Stimulated activated CD8-positive, alpha-beta memory T cell treated with anti-CD3 and anti-CD28 coated beads, Interleukin-7, amount 100 ng/mL, for 4 hours (primary cell): ENCODE results near the gene DDX39A.
A peak's percentile ranks its signal among the peaks of the same experiment; 100 is the strongest.

Experiments used
- DNase-seq, 2 donors: peaks; one replicate each; pipeline ENCODE4 v3.0.0-alpha.2; 2020; ENCODE audit warnings: low read depth in 2 of 2

Gene DDX39A

DNA sequence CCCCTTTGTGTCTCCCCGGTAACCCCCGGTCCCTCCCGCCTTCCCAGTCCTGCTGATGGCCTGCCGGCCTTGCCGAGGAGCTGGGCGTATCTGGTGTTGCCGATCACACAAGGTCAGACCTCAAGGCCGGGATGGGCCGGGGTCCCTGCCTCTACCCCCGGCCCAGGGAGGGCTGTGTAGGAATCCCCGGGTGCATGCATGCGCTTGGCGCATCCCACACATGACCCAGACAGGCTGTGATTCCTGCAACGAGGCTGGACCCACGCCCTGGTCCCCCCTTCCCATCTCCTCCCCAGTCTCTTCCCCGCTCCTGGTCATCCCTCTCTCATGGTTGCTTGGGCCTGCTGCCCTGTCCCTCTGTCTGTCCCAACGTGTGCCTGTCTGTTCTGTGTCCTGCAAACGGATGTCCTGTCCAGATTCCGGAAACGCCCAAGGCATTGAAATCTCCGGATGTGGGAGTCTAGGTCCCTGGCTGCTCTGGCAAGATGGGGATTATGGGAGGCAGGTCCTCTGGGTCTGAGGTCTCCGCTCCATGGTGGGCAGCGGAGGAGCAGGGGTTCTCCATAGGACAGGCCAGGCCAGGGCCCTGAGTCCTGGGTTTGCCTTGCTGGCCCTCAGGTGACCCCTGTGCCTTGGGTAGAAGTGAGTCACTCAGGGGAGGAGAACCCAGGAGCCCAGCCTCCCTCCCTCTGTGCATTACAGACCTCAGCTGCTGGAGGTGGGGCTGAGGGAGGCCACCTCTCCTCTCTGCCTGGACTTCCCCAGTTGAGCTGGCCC is 15.6 kb upstream of the DDX39A start:
- peak in 1 of 2 donors; percentile 60 for DNase-seq

DNA sequence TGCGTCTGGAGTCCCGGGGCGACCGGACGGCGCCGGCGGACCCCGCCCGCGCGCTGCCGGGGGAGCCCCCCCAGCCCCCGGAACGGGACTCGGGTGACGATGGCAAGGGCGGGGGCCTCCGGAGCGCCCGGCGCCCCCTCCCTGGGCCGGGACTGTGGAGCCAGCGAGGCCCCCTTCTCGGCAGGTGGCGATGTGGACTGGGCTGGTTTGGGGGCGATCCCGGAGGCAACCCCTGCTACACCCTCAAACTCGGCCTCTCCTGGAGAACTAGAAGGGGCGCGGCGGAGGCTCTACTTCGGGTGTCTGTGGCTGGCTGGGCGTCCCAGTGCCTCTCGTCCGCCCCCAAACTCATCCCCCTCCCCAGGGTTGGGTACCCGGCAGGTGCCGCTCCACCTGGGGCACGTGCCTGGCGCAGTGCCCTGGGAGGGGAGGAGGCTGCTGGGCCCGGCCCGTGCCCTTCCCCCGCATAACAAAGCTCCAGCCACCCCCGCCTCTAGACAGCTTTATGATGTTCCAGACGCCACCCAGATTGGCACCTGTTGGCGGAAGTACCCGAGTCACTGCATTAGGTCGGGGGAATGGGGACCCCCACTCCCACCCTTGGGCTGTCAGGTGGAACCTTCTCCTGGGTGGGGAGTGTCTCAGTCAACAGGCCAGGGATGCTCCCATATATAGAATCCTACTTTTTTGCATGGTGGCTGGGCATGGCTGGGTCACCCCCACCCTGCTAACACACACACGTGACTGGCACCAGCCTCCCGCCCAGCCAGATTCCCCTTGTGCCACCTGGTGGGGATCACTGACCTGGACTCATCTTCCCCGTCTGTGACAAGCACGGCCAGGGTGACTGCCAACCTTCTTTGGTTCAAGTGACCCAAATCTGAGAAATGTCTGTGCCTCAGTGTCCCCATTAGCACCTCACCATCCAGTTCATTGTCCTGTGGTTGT is 14.7 kb upstream of the DDX39A start:
- DNase-seq, result peak; percentile 53 to 60

DNA sequence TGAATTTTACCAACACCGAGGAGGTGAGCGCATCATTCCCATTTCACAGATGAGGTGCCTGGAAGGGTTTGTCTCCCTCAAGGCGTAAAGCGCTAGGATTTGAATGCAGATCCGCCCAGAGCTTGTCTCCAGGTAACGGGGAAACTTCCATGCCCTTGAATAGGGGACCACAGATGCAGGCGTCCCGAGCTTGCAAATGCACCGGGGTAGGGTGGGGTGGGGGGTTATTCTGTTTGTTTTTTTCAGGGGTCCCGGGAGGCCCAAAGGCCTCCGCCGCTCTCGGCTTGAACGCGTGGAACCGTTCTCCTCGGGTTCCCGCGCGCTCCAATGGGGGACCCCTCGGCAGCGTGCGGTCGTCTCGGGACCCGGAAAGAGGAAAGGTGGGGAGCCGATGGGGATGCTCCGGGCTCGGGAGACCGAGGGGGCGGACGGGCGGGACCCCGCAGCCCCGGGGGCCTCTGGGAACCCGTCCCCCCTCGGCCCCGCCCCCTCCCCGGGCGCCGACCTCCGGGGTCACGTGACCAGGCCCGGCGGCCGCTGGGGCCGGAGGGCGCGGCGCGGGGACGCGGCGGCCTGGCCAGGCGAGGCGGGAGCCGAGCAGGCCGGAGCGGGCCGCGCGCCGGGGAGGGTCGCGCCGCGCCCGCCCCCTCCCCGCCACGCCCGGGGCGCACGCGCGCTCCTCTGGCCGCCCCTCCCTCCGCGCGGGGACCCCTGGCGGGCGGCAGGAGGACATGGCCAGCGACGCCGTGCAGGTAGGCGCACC is 13.8 kb upstream of the DDX39A start, which contains the start of gene PKN1:
PKN1 (plus strand) TSS at position 516 of the 763 bp plus-strand sequence; CDS start at position 732, 216 bp downstream.
- peak in 1 of 2 donors; percentile 50 for DNase-seq

DNA sequence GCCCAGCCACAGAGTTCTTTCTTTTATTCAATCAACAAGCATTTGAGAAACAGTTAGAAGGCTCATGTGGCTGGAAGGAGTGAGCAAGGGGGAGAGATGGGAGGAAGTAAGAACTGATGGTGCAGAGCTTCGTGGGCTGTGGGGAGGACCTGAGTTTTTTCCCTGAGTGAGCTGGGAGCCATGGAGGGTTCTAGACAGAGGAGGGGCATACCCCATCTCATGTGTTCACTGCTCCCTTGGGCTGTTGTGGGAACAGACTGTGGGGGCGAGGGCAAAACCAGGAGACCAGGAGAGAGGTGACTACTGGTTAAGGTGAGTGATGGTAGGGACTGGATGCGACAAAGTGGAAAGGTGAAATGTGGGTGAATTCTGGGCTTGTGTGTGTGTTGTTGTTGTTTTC is 11.6 kb upstream of the DDX39A start:
- DNase-seq, result no peak

DNA sequence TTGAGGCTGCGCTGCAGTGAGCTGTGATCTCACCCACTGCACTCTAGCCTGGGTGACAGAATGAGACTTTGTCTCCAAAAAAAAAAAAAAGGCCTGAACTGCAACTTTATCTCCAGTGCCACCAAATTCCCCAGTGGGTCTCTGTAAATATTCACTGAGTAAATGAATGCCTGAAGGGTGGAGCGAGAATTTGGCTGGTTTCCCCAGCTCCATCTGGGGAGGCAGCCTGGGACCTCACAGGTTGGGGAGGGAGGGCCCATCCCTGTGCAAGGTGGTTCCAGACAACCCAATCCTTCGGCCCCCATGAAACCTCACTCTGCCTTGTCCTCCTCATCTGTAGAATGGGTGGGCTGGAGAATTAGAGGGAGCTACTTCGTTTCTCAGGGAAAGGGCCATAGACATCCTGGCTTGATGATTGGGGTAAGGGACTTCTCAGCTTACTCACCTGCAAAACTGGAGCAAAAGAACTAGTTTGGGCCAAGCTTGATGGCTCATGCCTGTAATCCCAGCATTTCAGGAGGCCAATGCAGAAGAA is 9.8 kb upstream of the DDX39A start:
- DNase-seq, result no peak

DNA sequence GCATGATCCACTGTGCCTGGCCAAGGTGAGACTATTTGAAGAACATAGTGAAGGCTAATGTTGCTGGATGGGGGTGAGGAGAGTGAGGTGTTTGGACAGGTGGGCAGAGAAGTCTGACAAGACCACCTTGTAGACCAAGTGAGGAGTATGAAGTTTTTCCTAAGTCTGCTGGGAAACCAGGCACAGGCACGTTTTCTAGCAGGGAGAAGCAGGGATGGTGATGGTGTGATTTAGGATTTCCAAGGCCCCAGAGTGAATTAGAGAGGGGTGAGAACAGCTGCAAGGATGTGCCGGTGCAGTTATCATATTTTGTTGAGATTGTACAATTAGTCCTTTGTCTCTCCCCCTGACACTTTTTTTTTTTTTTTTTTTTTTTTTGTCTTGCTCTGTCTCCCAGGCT is 8.3 kb upstream of the DDX39A start:
- no peak for DNase-seq

DNA sequence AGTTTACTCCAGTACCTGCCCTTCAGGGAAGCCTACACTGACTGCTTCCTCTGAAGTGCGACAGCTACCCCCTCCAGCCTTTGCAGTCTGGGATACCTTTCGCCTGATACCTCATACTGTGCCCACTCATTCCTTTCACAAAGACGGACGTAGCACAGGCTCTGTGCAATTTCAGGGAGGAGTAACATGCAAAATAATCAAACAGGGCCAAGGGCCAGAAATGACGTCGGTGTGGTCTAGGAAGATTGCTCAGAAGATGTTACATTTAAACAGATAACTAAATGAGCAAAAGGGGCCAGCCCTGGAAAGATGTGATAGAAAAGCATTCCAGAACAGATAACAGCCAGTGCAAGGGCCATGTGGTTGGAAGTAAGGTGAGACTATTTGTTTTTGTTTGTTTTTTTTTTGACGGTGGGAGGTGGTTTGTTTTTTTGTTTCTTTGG is 6.6 kb upstream of the DDX39A start:
- DNase-seq, result no peak

DNA sequence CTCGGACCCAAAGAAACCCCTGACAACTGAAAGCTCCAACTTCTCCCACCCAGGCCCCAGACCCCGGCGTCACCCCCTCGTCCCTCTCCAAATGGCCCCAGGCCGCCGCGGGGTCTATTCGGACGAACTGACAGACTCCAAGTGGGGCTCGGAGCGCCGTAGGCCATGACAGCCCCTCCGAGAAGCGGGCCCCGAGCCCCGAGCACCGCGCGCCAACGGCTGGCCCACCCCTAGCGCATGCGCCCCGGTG is 360 bp downstream of the DDX39A start:
- DNase-seq, result peak in 1 of 2 donors; percentile 71

DNA sequence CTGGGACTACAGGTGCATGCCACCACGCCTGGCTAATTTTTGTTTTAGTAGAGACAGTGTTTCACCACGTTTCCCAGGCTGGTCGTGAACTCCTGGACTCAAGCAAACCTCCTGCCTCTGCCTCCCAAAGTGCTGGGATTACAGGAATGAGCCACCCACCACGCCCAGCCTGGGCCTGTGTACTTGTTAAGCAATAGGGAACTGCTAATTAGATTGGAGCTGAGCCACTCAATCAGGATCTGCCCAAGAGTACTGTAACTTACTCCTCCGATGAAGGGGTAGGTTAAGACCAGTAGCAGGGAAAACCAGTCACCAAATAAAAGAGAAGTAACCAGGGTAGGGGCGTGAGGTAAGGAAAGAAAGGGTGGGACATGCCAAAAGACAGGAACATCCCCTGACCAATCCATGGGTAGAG is 2.3 kb downstream of the DDX39A start:
- no peak for DNase-seq

DNA sequence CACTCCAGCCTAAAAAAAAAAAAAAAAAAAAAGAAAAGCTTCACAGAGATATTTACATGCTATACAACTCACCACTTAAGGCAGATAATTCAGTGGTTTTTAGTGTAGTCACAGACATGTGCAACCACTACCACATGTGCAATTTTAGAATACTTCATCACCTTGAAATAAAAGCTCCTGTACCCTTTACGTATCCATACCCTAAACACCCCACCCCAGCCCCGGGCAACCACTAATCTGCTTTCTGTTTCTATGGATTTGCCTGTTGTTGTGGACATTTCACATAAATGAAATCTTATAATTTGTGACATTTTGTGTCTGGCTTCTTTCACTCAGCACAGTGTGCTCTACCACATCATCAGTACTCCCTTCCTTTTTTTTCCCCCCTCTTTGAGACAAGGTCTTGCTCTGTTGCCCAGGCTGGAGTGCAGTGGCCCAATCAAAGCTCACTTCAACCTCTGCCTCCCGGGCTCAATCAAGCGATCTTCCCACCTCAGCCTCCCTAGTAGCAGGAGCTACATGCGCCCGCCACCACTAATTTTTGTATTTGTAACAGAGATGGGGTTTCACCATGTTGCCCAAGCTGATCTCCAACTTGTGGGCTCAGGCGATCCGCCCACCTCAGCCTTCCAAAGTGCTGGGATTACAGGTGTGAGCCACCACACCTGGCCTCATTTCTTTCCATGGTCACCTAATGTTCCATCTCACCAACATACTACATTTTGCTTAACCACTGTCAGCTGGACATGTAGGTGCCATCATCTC is 4.0 kb downstream of the DDX39A start:
- no peak for DNase-seq

DNA sequence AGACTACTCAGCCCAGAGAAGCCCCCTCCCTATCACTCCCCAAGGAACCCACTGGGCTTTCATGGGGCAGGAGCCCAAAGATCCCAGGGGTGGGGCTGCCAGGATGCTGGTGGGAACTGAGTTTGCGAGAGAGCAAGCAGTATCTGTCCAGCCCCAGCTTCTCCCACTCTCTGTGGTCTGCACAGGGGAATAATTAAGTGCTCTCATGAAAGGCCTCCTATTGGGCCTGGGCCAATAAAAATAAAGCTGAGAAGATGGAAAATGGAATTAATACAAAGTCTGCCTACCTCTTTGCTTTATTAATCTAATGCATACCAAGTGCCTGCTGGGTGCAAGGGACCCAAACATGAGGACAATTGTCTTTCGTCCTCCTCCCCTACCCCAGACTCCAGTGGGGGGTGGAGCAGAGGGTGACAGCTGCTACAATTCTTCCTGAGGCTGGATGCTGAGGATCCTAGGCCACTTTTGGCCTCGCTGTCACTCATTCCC is 5.4 kb downstream of the DDX39A start:
- DNase-seq, result no peak

DNA sequence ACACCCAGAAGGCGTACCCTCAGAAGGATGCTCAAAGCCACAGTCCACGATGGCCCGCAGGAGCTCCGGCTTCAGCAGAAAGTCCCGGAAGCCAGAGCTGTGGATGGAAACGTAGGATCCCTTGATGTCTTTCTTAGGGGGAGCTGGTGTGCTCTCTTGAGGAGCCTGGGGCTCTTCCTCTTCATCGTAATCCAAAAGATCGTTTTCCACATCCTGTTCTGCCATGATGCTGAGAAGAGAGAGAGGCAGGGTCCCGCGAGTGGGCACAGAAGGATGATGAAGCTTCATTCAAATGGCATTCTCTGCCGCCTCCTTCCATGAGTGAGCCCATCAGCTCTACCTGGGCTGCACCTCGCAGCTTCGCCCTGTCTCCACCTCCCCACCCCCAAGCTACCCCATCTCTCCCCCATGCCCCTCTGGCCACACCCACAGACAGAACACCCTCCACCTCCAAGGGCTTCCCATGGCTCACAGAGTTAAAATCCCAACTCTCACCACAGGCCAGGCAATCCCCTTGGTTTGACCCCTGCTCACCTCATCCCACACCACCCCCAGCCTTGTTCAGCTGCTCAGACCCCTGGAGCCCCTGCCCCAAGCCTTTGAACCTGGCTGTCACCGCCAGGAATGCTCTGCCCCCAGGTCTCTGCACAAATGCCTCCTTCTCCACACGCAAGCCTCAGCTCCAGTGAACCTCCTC is 6.0 kb downstream of the DDX39A start:
- no peak for DNase-seq

DNA sequence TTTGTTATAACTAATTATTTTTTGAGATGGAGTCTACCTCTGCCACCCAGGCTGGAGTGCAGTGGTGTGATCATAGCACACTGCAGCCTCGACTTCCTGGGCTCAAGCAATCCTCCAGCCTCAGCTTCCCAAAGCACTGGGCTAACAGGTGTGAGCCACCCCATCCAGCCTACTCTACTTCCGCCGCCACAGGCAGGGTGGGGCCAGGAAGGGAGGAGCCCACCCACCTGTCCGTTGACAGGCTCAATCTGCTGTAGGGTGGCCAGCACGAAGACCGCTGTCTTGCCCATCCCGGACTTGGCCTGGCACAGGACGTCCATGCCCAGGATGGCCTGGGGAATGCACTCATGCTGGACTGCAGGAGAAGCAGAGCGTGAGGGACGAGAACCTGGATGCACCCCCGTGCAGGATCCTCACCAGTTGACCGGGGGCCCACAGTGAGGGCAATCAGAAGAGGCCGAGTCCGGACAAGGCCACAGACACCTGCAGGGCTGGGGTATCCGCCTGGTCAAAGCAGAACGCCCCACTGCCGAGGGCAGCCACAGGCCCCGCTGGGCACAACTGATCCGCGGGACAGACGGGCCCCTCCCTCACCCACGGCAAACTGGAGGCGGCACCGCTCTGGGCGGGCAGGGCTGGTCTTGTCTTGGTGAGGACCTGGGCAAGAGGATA is 6.7 kb downstream of the DDX39A start:
- no peak for DNase-seq

DNA sequence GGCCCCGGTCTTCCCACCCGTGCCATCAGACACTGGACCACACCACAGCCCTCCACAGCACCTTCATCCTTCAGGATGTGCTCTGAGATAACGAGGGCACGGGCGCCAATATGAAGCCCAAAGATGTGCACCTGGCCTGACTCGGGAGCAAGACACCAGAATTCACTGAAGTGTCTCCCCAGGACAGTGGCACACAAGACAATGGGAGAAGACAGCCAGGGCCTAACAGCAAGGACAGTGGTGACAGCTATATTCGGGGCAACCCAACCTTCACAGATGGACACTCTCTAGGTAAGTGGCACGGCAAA is 7.2 kb downstream of the DDX39A start:
- no peak for DNase-seq

DNA sequence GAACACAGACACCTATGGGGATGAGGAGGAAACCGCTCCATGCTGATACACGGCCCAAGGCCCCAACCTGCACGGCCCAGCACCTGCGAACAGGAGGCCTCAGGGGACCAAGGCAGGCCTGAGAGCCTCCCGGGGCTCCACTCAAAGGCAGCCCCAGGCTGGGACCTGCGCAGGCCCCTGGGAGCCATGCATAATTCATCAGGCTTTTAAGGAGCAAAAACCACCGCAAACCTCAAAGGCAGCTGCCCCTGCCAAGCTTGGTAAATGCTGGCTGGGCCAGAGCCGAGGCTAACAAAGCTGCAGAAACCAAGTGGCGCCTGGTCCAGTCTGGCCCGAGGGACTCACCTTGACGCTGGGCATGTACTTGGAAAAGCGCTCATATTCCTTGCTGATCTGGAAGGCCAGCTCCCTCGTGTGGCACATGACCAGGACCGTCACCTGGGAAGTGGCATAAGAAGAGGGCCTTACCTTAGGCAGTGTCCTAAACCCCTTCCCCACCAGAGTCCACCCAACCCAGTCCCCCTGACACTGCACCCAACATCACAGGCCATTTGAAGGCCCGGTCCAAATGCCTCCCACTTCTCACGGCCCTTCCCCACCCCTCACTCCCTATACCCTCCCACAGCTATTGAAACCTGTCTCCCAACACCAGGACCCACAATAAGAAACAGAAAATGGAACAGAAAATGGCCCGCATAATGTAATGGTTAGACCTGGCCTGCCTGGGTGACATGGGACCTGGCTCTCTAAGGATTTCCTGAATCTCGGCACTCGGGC is 7.8 kb downstream of the DDX39A start:
- DNase-seq, result no peak

DNA sequence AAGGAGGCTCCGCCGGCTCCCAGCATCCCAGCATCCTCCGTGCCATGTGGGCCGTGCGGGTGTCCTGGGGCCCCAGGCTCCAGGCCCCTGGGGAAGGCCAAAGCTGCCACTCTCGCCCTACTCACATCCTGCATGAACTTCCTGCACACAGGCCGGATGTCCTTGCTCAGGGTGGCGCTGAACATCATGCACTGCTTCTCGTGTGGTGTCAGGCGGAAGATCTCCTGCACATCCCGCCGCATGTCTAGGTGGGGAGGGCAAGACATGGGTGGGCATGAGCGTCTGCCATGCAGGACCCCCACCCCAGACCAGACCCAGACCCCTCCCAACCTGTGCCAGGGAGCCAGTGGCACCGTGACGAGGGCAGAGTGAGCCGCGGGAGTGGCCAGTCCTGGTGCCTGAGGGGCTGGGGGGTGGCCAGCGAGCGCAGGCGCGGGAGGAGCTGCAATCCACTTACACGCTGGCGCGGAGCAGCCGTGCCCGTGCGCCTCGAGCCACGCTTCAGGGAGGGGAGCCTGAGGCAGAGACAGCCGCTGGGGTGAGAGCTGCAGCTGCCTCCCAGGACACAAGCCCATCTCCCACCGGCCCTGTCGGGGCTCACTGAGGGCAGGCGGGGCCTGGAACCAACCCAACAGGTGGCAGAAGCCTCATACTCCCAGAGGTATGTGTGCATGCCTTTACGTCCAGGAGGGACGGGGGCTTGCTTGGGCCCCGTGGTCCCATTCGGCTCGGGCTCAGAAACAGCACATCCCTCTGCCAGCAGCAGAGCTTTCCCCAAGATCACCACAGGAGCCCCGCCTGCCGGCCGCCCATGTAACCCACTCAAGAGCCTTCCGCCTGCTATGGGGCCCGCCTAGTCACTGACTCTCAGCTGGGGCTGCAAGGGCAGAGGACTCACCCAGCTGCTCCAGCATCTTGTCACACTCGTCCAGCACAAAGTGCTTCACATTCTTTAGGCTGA is 8.8 kb downstream of the DDX39A start:
- DNase-seq, result no peak

DNA sequence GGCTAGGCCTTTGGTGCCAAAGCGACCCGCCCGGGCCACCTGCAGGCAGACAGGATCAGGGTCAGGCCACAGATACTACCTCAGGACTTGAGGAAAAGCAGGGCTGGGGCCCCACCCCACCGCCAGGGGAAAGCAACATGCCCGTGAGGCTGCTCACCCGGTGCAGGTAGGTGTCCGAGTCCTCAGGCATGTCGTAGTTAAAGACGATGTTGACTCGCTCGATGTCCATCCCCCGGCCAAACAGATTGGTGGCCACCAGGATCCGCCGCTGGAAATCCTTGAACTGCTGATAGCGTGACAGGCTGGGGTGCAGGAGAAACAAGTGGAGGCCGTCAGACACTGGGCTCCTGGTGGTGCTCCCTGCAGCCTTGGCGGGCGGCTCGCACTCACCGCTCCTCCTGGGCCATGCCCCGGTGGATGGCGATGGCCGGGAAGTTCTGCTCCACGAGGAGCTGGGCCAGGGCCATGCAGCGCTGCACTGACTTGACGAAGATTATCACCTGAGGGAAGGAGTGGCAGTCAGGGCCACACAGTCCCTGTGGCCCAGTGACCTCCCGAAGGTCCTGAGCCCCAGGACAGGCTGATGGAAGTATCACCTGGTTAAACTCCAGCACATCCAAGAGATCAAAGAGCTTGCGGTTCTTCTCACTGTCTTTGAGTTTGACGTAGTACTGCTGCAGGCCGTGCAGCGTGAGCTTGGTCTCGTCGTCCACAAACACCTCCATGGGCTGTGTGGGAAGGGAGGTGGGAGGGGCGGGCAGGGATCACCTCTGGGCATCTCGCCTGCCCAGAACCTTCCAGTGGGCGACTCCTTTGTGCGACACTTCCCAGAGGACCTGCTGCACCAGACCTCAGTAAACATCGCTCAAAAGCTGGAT is 9.8 kb downstream of the DDX39A start:
- DNase-seq, result no peak
